ENCODE data around the gene RAD9A.
A peak's percentile ranks its signal among the peaks of the same experiment; 100 is the strongest.
"Not testable (repeated sequence)": the region's sequence is repeated elsewhere in the genome, so short reads cannot be mapped to it uniquely, and the experiment has no call there.

The RAD9A gene

DNA sequence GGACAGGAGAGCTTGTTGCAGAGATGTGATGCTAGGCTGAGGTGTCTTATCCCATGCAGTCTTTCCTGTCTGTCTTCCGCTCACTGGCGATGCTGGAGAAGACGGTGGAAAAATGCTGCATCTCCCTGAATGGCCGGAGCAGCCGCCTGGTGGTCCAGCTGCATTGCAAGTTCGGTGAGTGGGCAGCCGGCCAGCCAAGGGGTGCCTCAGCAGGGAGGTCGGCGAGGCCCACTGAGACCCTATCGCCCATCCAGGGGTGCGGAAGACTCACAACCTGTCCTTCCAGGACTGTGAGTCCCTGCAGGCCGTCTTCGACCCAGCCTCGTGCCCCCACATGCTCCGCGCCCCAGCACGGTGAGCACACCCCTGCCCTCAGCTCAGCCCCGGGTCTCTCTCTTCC lies 1.7 kb downstream of the RAD9A start:
- no peaks in the 10 kb centered on the region for H3K9me3 ChIP-seq (ENCODE audit: control insufficient read depth, insufficient read depth, low read length)
- peaks cover 19% of the 10 kb centered on the region for H3K4me1 ChIP-seq (ENCODE audit: insufficient read depth, low read length)
- H3K36me3 ChIP-seq (ENCODE audit: insufficient read depth, low read length), result peaks cover 6% of the 10 kb centered on the region
- no peak overlapping the region for H3K9ac ChIP-seq (ENCODE audit: low read depth, low read length)

DNA sequence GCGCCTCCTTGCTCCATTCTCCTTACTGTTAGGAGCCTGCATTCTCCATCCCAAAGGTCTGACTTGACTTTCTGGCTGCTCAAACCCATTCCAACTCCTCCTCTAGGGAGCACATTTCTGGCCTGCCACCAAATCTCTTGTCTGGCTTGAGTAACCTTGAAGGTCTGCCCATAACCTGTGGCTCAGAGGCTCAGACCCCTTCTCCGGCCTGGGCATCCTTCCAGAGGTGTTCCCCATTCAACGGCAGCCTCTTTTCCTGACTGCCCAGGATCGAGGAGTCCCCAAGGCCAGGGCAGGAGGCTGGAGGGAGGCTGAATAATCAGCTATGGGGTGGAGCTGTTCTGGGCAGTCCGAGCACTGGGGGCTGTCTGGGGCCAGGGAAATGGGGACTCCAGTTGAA lies 2.2 kb downstream of the RAD9A start:
- peaks cover 19% of the 10 kb centered on the region for H3K4me1 ChIP-seq (ENCODE audit: insufficient read depth, low read length)
- H3K36me3 ChIP-seq (ENCODE audit: insufficient read depth, low read length), result peaks cover 8% of the 10 kb centered on the region
- no peak overlapping the region for H3K9ac ChIP-seq (ENCODE audit: low read depth, low read length)
- H3K9me3 ChIP-seq (ENCODE audit: control insufficient read depth, insufficient read depth, low read length), result no peaks in the 10 kb centered on the region

DNA sequence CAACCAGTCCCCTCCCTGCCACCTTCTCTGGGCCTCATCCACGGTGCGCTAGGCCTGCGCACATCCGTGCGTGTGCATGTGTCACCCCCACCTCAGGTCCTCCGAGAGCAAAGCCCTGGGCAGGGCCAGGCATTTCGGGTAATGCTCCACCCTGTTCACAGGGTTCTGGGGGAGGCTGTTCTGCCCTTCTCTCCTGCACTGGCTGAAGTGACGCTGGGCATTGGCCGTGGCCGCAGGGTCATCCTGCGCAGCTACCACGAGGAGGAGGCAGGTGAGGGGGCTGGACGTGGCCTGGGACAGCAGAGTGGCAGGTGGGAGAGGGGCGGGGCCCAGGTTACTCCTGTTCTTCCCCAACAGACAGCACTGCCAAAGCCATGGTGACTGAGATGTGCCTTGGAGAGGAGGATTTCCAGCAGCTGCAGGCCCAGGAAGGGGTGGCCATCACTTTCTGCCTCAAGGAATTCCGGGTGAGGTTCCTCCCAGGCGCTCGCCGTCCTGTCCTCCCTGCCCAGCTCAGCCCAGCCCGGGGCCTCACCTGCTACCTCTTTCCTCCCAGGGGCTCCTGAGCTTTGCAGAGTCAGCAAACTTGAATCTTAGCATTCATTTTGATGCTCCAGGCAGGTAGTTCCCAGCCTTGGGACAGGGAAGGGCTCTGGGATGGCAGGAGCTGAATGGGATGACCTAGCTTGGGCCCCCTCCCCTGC lies 3.9 kb downstream of the RAD9A start:
- Histone ChIP-seq H3K9me3 (ENCODE audit: control insufficient read depth, insufficient read depth, low read length) (no peaks in the 10 kb centered on the region), H3K9ac (ENCODE audit: low read depth, low read length) (no peak overlapping the region), H3K36me3 (ENCODE audit: insufficient read depth, low read length) (peaks cover 16% of the 10 kb centered on the region), H3K4me1 (ENCODE audit: insufficient read depth, low read length) (peaks cover 19% of the 10 kb centered on the region)

DNA sequence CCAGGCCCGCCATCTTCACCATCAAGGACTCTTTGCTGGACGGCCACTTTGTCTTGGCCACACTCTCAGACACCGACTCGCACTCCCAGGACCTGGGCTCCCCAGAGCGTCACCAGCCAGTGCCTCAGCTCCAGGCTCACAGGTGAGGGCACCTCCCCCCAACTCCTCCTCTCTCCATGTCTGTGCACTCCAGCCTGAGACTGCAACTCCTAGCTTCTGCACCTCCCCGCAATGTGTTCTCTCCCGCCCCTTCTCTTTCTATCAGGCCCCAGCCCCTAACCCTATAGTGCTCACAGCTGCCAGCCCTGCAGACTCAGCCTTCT lies 4.4 kb downstream of the RAD9A start:
- Histone ChIP-seq H3K9me3 (ENCODE audit: control insufficient read depth, insufficient read depth, low read length) (no peaks in the 10 kb centered on the region), H3K9ac (ENCODE audit: low read depth, low read length) (no peak overlapping the region), H3K4me1 (ENCODE audit: insufficient read depth, low read length) (peaks cover 19% of the 10 kb centered on the region), H3K36me3 (ENCODE audit: insufficient read depth, low read length) (peaks cover 16% of the 10 kb centered on the region)

DNA sequence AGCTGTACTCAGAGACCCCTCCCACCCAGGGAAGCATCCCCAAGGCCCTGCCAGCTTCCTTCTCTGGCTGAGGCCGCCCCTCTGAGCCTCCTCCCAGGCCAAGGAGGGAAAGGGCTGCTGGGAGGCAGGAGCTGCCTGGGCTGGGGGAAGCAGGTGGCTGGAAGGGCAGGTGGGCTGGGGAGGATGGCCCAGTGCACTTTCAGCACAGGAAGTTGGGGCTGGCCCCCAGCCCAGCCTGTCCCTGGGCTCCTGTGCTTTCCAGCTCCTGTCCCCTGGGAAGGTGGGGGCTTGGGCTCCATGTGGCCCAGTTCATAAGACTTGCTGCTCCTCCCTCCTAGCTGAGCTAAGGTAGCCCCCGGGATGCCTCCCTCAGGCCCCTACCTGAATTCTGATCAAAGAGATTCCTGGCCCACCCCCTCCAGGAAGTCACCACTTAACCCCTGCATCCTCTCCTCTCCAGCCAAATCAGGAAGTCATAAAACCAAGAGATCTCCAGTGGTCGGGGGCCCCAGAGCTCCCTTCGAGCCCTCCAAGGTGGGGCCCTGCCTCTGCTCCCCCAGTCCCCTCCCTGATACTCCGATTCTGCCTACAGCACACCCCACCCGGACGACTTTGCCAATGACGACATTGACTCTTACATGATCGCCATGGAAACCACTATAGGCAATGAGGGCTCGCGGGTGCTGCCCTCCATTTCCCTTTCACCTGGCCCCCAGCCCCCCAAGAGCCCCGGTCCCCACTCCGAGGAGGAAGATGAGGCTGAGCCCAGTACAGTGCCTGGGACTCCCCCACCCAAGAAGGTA lies 5.0 kb downstream of the RAD9A start:
- peaks cover 19% of the 10 kb centered on the region for H3K4me1 ChIP-seq (ENCODE audit: insufficient read depth, low read length)
- peaks cover 16% of the 10 kb centered on the region for H3K36me3 ChIP-seq (ENCODE audit: insufficient read depth, low read length)
- no peaks in the 10 kb centered on the region for H3K9me3 ChIP-seq (ENCODE audit: control insufficient read depth, insufficient read depth, low read length)
- no peak overlapping the region for H3K9ac ChIP-seq (ENCODE audit: low read depth, low read length)

DNA sequence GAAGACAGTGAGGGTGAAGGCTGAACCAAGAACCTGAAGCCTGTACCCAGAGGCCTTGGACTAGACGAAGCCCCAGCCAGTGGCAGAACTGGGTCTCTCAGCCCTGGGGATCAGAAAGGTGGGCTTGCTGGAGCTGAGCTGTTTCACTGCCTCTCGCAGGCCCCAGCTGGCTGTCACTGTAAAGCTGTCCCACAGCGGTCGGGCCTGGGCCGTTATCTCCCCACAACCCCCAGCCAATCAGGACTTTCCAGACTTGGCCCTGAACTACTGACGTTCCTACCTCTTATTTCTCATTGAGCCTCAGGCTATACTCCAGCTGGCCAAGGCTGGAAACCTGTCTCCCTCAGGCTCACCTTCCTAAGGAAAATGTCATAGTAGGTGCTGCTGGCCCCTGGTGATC lies 5.8 kb downstream of the RAD9A start:
- Histone ChIP-seq H3K9ac (ENCODE audit: low read depth, low read length) (no peak overlapping the region), H3K9me3 (ENCODE audit: control insufficient read depth, insufficient read depth, low read length) (no peaks in the 10 kb centered on the region), H3K4me1 (ENCODE audit: insufficient read depth, low read length) (peaks cover 23% of the 10 kb centered on the region), H3K36me3 (ENCODE audit: insufficient read depth, low read length) (peaks cover 16% of the 10 kb centered on the region)

DNA sequence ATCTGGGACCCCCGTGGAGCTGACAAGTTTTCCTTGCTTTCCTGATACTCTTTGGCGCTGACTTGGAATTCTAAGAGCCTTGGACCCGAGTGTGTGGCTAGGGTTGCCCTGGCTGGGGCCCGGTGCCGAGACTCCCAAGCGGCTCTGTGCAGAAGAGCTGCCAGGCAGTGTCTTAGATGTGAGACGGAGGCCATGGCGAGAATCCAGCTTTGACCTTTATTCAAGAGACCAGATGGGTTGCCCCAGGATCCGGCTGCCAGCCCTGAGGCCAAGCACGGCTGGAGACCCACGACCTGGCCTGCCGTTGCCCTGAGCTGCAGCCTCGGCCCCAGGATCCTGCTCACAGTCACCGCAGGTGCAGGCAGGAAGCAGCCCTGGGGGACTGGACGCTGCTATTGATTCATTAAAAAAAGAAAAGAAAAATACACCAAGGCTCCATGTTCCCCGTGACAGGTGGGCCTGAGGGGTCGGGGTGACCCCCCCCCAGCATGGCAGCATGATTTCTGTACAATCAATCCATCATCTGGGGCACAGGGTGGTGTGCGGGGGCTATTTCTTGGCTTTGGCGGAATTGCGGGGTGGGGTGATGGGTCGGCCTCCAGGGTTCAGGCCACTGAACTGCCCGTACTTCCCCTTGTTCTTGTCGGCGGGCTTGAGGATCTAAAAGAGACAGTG lies 6.3 kb downstream of the RAD9A start:
- H3K4me1 ChIP-seq (ENCODE audit: insufficient read depth, low read length), result peaks cover 24% of the 10 kb centered on the region
- H3K9me3 ChIP-seq (ENCODE audit: control insufficient read depth, insufficient read depth, low read length), result no peaks in the 10 kb centered on the region
- H3K9ac ChIP-seq (ENCODE audit: low read depth, low read length), result no peak overlapping the region
- peaks cover 16% of the 10 kb centered on the region for H3K36me3 ChIP-seq (ENCODE audit: insufficient read depth, low read length)

DNA sequence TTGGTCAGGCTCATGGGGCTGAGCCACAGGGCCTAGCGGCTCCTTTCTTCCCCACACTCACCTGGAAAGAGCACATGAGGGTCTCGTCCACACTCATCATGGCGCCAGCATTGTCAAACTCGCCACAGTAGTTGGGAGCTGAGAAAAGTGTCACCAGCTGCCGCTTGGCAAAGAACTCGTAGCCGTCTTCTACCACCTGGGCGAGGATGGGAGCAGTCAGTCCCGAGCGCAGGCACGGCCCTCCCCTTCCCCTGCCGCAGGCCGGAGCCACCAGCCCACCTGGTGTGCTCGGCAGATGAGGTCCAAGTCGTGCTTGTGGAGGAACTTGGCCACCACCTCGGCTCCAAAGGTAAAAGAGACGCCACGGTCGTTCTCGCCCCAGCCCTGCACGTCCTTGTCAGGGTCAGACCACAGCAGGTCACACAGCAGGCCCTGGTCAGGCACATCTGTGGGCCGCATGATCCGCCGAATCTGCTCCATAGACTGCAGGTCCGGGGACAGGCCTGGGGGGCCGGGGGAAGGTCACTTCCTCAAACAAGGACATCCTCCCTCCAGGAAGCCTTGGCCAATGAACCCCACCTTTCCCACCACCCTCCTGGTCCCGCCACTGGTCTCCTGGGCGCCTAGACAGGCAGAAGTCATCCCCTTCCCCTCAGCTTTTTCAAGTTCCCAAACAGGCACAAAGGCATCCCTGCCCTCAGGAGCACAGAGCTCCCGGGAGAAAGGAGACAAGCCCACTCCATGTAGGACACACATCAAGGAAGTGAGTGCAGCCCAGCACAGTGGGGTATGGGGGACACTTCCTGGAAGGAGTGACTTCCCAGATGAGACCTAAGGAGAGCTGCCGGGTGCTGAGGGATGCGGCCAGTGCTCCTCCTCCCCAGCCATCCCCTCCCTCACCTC lies 7.1 kb downstream of the RAD9A start:
- H3K36me3 ChIP-seq (ENCODE audit: insufficient read depth, low read length), result peaks cover 16% of the 10 kb centered on the region
- H3K9me3 ChIP-seq (ENCODE audit: control insufficient read depth, insufficient read depth, low read length), result no peaks in the 10 kb centered on the region
- peaks cover 29% of the 10 kb centered on the region for H3K4me1 ChIP-seq (ENCODE audit: insufficient read depth, low read length)
- no peak overlapping the region for H3K9ac ChIP-seq (ENCODE audit: low read depth, low read length)

DNA sequence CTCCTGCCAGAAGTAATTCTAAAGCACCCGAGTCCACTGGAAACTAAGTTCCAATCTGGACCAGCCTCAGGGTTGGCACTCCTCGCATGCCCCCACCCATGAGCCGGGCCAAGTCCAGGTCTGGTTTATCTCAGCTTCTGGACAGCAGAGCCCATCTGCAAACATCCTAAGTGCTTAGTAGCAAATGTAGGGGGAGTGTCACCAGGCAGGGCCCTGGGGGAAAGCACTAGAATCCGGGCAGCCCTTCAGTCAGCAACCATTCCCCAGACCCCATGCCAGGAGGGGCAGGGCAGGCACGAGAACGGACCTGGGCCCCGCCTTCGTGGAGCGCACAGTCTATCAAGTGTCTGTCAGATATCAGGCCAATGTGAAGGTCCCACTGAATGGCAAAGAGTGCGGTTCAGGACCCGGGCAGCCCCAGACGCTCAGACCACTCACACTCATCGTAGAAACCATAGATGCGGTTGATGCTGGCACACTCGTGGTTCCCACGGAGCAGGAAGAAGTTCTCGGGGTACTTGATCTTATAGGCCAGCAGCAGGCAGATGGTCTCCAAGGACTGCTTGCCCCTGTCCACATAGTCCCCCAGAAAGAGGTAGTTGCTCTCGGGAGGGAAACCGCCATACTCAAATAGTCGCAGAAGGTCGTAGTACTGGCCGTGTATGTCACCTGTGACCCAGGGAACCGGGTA lies 8.6 kb downstream of the RAD9A start:
- H3K9ac ChIP-seq (ENCODE audit: low read depth, low read length), result peak overlapping the region; percentile 91; the same call in 1 of the 2 replicates
- H3K36me3 ChIP-seq (ENCODE audit: insufficient read depth, low read length), result peaks cover 16% of the 10 kb centered on the region
- no peaks in the 10 kb centered on the region for H3K9me3 ChIP-seq (ENCODE audit: control insufficient read depth, insufficient read depth, low read length)
- H3K4me1 ChIP-seq (ENCODE audit: insufficient read depth, low read length), result peaks cover 29% of the 10 kb centered on the region

DNA sequence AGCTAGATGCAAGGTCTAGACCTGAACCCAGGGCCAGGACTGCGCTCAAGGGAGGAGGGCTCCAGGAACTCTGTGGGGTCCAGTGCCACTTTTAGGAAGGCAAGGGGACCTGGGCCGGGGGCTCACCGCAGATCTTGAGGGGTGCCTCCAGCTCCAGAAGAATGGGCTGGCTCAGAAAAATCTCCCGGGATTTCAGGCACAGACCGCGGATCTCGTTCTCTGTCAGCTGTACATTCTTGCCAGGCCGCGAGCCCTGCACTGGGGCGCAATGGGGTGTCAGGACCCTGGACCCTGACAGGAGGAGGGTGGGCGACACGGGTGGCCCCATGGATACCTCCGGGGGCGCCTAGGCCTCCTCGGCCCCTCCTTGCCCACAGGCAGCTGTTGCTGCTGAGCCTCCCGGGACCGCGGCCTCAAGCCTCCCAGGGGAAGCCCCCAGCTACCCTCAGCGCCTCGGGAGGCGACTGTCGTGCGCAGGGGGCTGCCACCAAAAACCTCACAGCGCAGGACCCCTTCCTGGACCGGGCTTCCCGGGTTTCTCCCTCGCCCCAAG lies 9.2 kb downstream of the RAD9A start:
- no peaks in the 10 kb centered on the region for H3K9me3 ChIP-seq (ENCODE audit: control insufficient read depth, insufficient read depth, low read length)
- H3K36me3 ChIP-seq (ENCODE audit: insufficient read depth, low read length), result peaks cover 16% of the 10 kb centered on the region
- peaks cover 28% of the 10 kb centered on the region for H3K4me1 ChIP-seq (ENCODE audit: insufficient read depth, low read length)
- H3K9ac ChIP-seq (ENCODE audit: low read depth, low read length), result peak overlapping the region; percentile 91

DNA sequence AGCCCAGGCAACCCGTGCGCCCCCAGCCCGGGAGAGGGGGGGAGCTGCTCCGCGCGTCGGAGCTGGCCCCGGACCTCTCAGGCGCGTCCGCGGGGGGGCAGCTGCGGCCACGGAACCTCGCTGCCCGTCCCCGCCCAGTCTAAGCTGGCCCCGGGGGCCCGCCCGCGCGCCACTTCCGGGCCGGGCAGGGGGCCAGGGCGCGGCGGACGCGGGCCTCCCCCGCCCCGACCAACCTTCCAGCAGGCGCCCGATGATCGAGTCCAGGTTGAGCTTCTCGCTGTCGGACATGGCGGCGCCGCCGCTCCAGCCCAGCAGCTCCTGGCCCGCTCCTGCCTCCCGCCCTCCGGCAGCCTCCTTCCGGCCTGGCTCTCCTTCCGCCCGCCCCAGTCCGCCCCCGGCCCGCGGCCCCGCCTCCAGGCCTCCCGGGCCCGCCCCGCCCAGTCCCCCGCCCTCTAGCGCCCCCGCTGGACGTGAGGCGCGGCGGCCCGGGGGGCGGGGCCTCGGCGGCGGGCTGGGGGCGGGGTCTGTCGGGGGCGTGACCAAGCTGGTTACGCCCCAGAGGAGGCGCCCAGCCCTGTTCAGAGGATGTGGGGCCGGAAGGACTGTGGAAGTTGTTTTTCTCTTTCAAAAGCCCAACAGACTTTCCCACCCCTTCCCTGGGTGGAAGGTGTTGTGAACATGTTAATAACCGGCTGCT lies 9.9 kb downstream of the RAD9A start, which contains the start of gene PPP1CA:
Gene PPP1CA, minus strand, starts transcription at position 364 of the 697 bp plus-strand sequence. Its CDS starts 76 bp downstream, at position 288.
- peaks cover 16% of the 10 kb centered on the region for H3K36me3 ChIP-seq (ENCODE audit: insufficient read depth, low read length)
- peaks cover 22% of the 10 kb centered on the region; the same call in 1 of the 2 replicates for H3K4me1 ChIP-seq (ENCODE audit: insufficient read depth, low read length)
- peak within 1 kb of the TSS; percentile 91 for H3K9ac ChIP-seq (ENCODE audit: low read depth, low read length)
- no peaks in the 10 kb centered on the region for H3K9me3 ChIP-seq (ENCODE audit: control insufficient read depth, insufficient read depth, low read length)

DNA sequence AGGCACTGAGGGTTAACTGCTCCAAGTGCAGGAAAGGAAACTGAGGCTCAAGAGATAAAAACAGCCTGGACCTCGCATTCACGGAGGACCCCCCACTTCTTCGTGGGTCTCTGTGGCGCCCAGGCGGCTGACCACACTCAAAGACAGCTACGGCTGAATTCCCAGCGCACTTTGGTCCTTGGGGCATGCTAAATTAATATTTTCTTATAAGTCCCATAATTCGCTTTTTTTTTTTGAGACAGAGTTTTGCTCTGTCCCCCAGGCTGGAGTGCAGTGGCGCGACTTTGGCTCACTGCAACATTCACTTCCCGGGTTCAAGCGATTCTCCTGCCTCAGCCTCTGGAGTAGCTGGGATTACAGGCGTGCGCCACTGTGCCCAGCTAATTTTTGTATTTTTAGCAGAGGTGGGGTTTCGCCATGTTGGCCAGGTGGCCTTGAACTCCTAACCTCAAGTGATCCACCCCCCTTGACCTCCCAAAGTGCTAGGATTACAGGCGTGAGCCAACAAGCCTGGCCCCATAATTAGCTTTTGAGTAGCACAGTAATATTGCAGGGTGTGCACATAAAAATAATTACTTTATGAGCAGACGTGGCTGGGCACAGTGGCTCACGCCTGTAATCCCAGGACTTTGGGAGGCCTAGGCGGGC lies 10.5 kb downstream of the RAD9A start:
- Histone ChIP-seq H3K36me3 (ENCODE audit: insufficient read depth, low read length) (peaks cover 15% of the 10 kb centered on the region), H3K4me1 (ENCODE audit: insufficient read depth, low read length) (peaks cover 20% of the 10 kb centered on the region; the same call in 1 of the 2 replicates)
- H3K9ac ChIP-seq (ENCODE audit: low read depth, low read length); H3K9me3 ChIP-seq (ENCODE audit: control insufficient read depth, insufficient read depth, low read length): not testable (repeated sequence)

Data from ES-I3 (cell line).